Astrocyte (in vitro differentiated cells and primary cell): ENCODE measurements around the gene JMJD7.

ENCODE experiments used
- CTCF ChIP-seq: IDR thresholded peaks from 2 replicates; pipeline ENCODE4 v1.5.1; 2011; ENCODE audit warnings: low read depth, mild to moderate bottlenecking, inconsistent platforms, low read length, moderate library complexity; ENCODE audit not compliant: insufficient read depth
- EZH2 ChIP-seq: IDR thresholded peaks from 2 replicates; pipeline ENCODE4 v1.6.1; 2012; ENCODE audit warnings: mild to moderate bottlenecking, low read length, inconsistent platforms; ENCODE audit not compliant: insufficient read depth

DNA sequence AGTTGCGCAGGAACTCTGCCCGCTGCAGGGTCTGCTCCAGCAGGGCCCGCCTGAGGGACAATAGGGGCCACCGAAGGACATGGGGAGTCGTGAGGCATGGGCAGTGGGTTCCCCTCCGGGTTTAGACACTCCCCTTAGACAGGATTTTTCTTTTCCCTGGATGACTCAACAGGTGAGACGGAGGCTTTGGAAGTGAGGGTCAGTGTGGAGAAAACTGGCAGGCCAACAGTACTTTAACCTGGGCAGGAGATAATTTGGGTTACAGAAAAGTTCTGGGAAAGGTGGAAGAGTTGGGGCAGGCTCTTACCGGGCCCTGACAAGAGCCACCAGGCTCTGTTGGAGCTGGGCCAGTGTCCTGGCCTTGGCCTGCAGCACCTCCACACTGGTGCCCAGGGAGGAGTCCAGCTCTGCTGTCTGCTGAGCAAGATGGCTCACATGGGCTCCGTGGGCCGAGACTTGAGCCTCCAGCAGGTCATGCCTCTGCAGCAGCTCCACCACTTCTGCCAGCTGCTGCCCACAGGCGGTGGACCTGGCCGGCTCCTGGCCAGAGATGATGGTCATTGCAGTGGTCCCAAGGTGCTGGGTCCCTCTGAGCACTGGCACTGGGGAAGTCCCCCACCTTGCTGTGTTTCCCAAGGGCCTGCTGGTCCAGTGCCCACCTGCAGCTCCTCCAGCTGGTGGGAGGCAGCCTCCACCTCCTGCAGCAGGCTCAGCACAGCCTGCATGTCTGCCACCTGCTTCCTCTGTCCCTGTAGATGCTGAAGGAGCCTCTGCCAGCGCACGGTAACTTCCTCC lies 55.0 kb downstream of the JMJD7 start:
- TF ChIP-seq EZH2 (no peak), CTCF (no peak)
